Type B pancreatic cell (in vitro differentiated cells): ENCODE measurements around the gene CHST9. TPM values are rescaled to one million over a fixed set of nuclear protein-coding genes. Genes with fewer than 3 reads are reported as not detected.

ENCODE experiments used
- DNase-seq: peaks from one replicate; pipeline ENCODE4 v3.0.0; 2021; ENCODE audit warnings: mixed read lengths; ENCODE audit not compliant: unreplicated experiment; ENCODE audit errors: extremely low spot score
- H3K27ac Mint-ChIP-seq: 2 replicates; pipeline ENCODE4 v1.8.0; 2021; ENCODE audit warnings: mild to moderate bottlenecking, mixed read lengths
- H3K27me3 Mint-ChIP-seq: 2 replicates; pipeline ENCODE4 v1.8.0; 2021; ENCODE audit warnings: mixed read lengths
- H3K36me3 Mint-ChIP-seq: 2 replicates; pipeline ENCODE4 v1.8.0; 2021; ENCODE audit warnings: mixed read lengths
- H3K4me1 Mint-ChIP-seq: one replicate; pipeline ENCODE4 v1.8.0; 2021; ENCODE audit warnings: mixed read lengths; ENCODE audit not compliant: unreplicated experiment
- H3K4me3 Mint-ChIP-seq: 2 replicates; pipeline ENCODE4 v1.8.0; 2021; ENCODE audit warnings: mild to moderate bottlenecking, mixed read lengths
- H3K9me3 Mint-ChIP-seq: 2 replicates; pipeline ENCODE4 v1.8.0; 2021; ENCODE audit warnings: mixed read lengths
- total RNA-seq: library from RNA; stranded (reverse); gene quantifications from 2 replicates; pipeline ENCODE4 v1.2.1, GENCODE V29; 2021; ENCODE audit warnings: low replicate concordance
- TF ChIP-seq, protein P1 (sequence below): fragments of 200-600 bp; sonication (generic); conservative IDR thresholded peaks from 2 replicates; pipeline ENCODE4 v1.5.0; 2021; ENCODE audit warnings: antibody characterized with exemption, mild to moderate bottlenecking

Gene CHST9
- total RNA-seq, 1 donor from 2014 or later: 9.9 TPM

DNA sequence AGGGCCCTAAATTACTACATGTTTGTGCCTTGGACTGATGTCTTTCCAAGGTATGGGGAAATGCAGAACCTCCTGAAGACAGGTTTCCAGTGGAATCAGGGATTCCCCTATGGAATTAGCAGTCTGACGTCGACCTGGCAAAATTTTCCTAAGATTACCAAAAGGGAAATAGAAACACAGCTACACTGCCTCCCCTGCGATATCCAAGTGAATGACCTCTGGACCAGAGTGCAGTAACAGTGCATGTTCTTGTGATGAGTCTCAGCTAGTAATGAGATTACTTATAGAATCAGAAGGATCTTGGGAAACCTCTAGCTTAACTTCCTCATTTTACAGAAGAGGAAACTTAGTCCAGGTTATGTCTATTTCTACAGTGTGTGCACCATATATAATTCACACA, 21.3 kb upstream of the CHST9 start:
- Mint-ChIP-seq H3K9me3 (no peaks in the 10 kb centered on the region), H3K36me3 (no peaks in the 10 kb centered on the region), H3K4me3 (no peak overlapping the region), H3K4me1 (no peaks in the 10 kb centered on the region), H3K27ac (no peak overlapping the region), H3K27me3 (no peaks in the 10 kb centered on the region)
- TF ChIP-seq, protein P1, sequence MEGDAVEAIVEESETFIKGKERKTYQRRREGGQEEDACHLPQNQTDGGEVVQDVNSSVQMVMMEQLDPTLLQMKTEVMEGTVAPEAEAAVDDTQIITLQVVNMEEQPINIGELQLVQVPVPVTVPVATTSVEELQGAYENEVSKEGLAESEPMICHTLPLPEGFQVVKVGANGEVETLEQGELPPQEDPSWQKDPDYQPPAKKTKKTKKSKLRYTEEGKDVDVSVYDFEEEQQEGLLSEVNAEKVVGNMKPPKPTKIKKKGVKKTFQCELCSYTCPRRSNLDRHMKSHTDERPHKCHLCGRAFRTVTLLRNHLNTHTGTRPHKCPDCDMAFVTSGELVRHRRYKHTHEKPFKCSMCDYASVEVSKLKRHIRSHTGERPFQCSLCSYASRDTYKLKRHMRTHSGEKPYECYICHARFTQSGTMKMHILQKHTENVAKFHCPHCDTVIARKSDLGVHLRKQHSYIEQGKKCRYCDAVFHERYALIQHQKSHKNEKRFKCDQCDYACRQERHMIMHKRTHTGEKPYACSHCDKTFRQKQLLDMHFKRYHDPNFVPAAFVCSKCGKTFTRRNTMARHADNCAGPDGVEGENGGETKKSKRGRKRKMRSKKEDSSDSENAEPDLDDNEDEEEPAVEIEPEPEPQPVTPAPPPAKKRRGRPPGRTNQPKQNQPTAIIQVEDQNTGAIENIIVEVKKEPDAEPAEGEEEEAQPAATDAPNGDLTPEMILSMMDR: no peak
- no peak for DNase-seq

DNA sequence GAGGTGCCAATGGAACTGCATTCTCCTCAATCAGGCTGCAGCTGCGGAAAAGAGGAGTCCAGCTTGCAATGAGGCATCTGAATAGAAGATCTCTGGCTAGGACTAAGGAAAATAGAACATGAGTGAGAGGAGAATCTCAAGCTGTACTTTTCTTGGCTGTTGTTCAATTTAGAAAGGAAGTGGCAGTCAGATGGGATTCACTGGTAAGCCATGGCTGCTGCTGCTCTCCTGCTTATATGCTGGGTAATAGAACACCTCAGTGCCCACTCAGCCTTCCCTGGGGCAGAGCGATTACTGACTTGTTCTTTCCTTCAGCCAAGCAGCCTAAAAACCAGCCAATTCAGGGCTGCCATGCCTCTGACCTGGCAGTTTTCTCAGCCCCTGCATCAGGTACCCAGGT, 17.6 kb upstream of the CHST9 start:
- no peaks in the 10 kb centered on the region for H3K27me3 Mint-ChIP-seq
- DNase-seq: no peak
- peaks cover 4% of the 10 kb centered on the region for H3K4me1 Mint-ChIP-seq
- no peak overlapping the region for H3K4me3 Mint-ChIP-seq
- H3K36me3 Mint-ChIP-seq: no peaks in the 10 kb centered on the region
- no peaks in the 10 kb centered on the region for H3K9me3 Mint-ChIP-seq
- no peak overlapping the region for H3K27ac Mint-ChIP-seq
- TF ChIP-seq, protein P1: no peak

DNA sequence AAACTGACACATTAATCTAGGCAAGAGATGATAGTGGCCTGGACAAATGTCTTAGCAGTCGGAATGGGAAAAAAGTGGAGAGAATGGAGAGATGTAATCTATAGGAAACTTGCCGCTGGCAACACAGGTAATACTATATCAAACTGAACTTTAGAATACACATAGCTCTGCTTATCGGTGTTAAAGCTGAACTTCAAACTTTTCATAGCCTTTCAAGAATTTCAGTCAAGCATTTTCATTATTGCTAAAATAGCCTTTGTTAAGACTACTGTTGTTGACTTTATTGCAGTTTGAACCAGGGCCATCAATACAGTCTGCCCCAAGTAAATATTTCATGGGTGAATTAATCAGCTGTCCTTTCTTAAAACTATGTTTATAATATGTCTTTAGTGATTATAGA, 12.9 kb upstream of the CHST9 start:
- TF ChIP-seq, protein P1: no peak
- Mint-ChIP-seq H3K27ac (peak overlapping the region; percentile 4), H3K27me3 (no peaks in the 10 kb centered on the region), H3K4me3 (no peak overlapping the region), H3K9me3 (no peaks in the 10 kb centered on the region), H3K36me3 (no peaks in the 10 kb centered on the region), H3K4me1 (peaks cover 8% of the 10 kb centered on the region)
- DNase-seq: no peak

DNA sequence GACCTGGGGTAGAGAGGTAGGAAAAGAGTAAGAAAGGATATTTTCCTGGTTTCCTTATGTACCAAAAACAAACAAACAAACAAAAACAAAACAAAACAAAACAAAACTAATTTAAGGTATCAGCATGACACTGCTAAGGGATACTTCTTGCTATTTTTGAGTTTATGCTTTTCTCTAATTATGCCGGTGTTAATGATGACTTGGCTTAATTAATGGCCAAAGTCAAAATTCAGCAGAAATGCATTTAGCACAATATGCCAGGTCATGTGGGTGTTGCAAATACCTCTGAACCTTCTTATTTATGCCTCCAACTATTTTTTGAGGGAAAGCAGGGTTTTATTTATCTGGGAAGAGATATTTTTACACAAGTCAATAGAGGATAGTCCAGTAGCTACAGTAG, 3.2 kb upstream of the CHST9 start:
- Mint-ChIP-seq H3K27me3 (peaks cover 37% of the 10 kb centered on the region), H3K9me3 (no peaks in the 10 kb centered on the region), H3K4me1 (peaks cover 11% of the 10 kb centered on the region), H3K27ac (no peak overlapping the region), H3K4me3 (no peak overlapping the region), H3K36me3 (no peaks in the 10 kb centered on the region)
- TF ChIP-seq, protein P1: no peak
- no peak for DNase-seq

DNA sequence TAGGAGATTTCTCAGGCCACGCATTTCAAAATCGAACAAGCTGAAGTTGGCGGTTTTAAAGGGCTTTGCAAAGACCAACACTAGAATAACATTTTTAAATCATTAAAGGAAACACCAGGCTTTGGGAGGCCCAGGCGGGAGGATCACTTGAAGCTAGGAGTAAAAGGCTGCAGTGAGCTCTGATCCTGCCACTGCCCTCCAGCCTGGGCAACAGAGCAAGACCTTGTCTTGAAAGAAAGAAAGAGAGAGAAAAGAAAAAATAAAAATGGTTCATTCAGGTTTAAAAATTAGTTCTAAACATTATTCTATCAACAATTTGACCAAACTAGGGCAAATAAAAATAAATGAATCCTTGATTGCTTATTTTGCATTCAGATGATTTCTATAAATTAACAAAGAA, 789 bp upstream of the CHST9 start:
- Mint-ChIP-seq H3K36me3 (no peaks in the 10 kb centered on the region), H3K27ac (no peak overlapping the region), H3K4me3 (peak overlapping the region; percentile 88), H3K27me3 (peaks cover 46% of the 10 kb centered on the region), H3K9me3 (no peaks in the 10 kb centered on the region), H3K4me1 (peaks cover 18% of the 10 kb centered on the region)
- no peak for DNase-seq
- TF ChIP-seq, protein P1: no peak
